ENCODE data around the gene TAGAP.
A peak's percentile ranks its signal among the peaks of the same experiment; 100 is the strongest.

The TAGAP gene

DNA sequence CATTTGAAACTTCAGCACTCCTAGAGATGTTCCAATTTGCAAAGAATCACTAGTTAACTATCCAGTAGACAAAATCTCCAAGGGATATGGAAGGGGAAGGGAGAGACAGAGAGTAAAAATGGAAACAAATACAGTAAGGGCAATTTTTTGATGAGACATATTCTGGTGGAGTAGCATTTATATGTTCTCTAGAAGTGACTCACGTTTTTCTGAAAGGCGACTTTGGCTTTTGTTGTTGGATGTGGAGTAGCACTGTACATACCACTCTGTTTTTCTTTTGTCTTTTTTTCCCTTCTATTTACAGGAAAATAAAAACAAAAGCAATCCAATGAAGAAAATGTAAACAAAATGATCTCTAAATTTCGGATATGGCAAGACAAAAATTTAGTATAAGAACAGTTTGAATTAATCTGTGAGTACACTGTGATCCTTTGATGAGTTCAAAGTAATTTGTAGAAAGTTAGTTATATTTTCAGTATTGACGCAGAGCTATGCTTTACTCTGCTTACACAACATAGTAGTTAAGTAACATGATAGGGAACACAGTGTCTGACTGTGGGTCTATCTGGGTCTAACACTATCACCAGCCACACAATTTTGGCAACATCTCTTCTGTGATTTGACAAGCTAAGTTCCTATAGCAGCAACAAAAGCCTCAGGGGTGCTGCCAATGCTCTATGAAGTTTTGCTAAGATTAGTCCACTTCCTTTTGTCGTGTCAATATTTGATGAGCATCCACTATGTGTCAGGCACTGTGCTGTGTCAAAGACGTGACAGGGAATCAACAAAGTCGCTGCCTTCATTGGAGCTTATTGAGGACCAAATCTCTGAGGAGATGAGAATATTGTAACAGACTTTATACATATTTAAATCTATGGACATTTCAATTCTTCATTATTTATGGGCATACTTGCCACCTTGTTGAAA lies 27.3 kb upstream of the TAGAP start:
- no peak for DNase-seq

DNA sequence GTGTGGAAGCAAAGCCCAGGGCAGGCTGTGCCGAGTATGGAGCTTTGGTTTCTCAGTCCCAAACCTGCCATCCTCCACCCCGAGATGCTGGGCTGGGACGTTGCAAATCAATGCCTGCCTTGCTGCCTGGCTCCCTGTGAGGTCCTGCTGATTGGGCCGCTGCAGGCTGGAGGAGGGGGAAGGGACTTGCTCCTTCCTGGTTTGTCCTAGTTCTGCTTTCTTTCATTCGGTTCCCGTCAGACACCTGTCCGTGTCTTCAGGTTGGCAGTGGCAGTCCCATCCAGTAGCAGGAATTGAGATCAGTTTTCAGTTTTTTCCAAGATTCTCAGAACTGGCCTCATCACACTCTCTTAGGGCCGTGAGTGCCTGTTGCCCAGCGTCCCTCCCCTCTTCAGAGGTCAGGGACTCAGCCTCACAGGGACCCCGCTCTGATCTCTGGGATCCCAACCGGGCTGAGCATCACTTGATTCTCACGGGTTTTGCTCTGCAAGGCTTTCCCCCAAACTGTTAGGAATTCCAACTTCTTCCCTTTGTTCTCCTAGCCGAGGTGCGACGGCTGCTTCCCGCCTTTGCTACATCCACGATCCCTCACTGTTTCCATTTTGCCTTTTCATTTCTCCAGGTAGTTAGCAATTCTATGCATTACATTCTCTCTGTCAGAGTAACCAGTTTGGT lies 24.2 kb upstream of the TAGAP start:
- no peak for DNase-seq

DNA sequence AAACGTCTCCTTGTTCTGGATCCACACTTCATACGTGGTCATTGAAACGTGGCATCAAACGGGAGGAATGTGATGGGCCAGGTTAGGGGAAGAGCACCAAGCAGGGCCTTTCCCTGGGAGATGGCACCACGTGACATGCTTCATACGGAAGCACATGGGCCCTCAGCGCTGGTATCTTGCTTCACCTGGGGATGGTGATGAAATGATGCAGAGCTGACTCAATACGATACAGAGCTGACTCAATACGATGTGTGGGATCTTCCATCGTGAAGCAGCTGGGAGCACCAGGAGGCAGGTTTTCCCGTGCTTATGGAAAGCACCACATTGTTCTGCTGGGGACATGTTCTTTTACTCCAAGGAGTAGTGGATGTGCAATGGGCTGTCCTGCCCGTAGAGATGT lies 22.5 kb upstream of the TAGAP start:
- DNase-seq: no peak

DNA sequence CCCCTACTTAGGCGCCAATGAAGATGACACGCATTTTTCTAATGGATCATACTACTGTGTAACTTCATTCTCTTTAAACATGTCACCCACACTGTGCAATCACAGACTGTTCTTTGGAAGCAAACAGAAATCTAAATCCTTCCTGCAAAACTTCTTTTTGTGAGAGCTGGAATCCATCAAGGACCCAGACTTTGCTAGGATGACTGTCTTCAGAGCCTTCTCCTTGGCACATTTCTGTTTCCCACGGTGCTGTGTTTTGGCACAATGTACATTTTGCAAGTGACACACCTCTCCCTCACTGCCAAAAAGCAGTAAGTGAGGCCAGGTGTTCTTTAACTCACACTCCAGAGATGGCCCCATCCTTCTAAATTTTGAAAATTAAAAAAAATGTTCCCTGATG lies 21.7 kb upstream of the TAGAP start:
- no peak for DNase-seq

DNA sequence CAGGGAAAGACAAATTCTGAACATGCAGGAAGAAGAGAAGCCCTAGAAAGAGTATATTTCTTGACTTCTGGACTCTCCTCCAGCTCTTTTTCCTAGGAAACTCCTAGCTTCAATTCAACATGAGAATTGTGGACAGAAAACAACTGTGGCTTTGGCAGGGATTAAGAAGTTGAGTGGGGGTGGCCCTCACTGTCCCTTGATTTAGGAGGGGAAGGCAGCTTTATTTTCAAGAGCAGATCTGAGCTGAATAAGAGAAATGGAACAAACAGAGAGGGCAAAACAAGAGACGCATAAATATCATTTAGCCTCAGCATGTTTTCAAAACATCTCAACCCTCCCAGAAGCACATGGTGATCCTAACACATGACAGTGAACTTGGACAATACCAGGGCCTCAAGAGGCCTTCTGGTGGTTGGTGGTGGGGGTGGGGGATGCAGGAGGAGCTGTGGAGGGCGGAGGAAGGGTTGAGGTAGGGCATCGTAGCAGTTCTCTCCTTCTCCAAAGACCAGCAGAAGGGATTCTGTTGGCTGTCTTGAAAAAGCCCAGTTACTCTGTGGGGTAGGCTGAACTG lies 21.1 kb upstream of the TAGAP start:
- no peak for DNase-seq

DNA sequence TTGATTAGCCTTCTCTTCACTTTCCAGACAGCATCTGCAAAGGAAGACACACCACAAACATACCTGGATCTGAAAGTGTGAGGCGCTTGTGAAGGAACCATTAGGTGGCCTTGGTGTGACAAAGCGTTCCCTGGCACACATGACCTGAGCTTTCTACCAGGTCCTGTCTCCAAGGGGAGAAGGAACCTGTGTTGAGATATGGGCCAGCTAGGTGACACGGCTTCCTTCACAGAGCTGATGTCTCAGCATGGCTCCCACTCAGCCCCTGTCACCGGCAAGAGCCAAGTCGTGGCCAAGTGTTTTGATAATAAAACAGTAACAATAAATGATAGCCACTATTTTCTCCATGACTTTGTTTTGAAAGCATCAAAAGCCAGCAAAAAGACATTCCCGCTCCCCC lies 20.3 kb upstream of the TAGAP start:
- no peak for DNase-seq

DNA sequence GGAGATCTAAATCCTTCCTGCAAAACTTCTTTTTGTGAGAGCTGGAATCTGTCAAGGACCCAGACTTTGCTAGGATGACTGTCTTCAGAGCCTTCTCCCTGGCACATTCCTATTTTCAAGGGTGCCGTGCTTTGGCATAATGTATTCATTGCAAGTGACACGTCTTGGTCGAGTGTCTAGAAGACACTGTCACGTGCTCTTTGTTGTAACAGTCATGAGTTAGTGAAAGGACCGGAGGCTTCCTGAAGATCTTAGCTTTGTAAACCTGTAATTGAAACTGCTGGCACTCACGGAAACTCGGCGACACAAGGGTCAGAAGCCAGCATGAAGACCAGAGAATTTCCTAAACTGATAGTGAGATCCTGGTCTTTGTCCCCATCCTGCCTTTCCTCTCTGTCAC lies 19.7 kb upstream of the TAGAP start:
- no peak for DNase-seq

DNA sequence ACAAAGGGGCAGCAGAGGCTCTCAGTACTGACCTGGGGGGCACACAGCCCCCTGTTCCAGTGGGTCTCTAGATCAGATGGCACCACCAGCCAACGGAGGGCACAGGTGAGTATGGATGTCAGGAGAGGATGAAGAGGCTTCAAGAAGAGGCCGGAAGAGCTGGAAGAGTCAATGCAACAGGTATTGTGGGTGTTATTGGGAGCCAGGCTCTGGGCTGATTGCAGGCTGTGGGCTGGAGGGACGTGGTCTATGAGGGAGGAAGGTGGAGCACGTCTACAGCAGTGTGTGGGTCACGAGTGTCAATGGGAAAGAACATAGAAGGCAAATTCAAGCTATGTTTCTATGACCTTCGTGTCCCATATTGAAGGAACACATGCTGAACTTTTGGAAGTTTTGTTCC lies 18.8 kb upstream of the TAGAP start:
- DNase-seq: no peak

DNA sequence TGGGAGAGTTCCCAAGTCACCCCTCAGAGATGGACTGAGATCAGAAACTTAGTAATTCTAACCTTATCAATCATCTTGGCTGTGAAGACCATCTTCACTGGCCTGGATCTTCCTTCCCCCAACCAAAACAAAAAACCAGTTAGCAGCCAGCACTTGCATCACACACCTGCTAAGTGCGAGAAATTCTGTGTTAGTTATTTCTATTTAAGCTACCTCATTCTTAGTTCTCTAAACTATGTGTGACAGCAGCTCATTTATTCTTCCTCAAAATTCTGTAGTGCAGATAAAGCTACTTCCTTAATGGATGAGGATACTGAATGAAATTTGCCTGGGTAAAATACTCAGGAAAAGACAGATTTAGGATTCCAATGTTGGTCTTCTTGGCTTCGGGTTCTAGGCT lies 18.2 kb upstream of the TAGAP start:
- peak; percentile 75 for DNase-seq

DNA sequence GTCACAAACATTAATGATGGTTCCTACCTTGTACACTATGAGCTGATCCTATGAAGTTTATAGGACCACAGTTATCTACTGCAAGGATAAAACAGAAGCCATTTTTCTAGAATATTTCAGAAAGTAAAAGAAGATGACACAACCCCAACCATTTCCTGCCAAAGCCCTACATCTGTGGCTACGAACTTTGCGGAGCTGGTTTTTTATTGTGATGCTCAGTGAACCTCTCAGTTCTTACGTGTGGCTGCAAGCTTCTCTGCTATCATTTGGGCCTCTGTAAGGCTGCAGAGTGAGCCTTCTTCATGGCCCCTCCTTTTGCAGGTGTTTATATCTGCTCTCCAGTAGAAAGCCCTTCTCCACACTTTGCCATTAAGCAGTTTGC lies 17.8 kb upstream of the TAGAP start:
- DNase-seq: peak; percentile 75

DNA sequence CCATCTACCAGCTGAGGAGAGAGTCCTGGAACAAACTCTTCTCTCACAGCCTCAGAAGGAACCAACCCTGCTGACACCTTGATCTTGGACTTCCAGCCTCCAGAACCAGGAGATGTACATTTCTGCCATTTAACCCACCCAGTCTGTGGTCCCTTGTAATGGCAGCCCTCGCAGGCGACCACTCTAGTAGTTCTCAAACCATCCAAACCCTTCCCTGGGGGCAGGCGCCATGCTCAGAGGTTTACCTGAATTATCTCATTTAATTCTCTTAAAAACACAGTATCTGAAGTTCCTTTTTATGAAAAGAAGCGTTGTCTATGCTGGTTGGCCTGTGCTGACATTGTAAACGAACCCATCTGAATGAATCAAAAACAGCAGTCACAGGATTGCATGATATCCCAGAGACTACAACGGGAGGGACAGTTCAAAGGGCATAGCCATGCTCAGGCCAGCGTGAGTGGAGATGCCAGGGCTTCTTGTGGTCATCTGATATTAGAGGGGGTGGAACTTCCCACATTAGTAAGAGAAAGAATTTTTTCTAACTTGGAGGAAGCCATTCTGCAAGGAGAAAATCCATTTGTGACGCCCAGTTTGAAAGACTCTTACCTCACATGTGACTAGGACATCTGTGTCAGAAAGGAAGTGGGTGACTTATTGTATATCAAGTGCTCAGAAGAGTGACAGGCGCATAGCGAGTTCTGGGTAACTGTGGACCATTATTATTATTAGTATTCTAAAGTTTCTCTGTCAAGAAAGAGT lies 17.2 kb upstream of the TAGAP start:
- DNase-seq: peak; percentile 88

DNA sequence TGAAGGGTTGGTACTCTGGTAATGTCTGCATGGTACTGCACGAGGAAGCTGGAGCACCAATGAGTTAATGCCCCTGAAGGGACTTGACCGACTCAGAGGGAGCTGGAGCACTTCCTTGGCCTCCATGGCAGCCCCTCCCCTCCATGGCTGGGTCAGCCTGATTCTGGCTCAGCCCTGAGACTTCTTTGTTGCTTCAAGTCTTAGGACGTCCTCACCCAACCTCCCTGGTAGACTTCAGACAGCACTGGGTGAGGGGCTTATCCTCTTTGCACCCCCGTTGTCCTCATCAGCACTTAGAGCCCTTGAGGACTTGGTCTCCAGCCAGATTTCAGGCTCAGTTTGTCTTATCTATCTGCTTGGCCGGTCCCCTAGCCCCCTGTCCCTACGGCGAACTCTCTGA lies 16.4 kb upstream of the TAGAP start:
- no peak for DNase-seq

DNA sequence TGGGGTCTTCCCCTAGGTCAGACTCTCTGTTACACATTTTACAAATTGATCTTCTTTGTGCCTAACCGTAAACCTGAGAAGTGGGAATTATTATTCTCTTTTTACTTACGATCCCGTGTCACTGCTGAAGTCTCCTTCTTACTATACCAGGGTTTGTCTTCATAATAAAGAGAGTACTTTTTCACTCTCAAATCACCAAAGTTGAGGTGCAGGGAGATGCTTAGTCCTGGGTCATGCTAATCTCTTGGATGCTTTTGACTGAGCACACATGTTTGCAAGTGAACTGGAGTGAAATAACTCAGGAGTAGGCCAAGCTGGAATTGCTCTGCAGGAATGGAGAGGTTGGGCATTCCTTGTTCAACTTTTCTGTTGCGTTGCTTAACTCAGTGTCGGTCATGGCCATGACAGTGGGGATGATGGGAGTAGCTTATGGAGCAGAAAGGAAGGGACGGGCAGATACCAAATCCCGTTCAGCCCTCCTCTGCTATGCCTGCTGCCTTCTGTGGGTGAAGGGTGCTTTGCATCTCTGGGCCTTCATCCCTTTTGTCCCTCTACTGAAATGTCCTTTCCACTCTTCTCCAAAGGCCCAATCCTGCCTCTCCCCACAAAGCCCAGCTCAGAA lies 15.2 kb upstream of the TAGAP start:
- DNase-seq: no peak

DNA sequence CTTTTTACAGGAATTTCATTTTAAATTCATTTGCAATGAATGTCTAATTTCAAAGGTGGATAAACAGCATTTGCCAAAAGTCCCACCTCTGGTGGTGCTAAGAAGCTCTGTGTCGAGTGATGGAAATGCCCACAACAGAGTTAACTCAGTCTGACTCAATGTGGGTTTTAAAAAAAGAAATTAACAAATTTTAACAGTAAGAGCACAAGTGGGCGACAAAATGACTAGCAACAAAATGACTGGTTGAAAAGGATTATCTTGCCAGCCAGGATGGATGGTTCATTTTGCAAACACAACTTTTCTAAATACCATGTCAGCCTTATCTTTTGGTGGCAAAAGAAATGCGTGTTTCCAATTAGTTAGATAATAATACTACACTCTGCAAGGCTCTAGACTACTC lies 14.3 kb upstream of the TAGAP start:
- DNase-seq: no peak

DNA sequence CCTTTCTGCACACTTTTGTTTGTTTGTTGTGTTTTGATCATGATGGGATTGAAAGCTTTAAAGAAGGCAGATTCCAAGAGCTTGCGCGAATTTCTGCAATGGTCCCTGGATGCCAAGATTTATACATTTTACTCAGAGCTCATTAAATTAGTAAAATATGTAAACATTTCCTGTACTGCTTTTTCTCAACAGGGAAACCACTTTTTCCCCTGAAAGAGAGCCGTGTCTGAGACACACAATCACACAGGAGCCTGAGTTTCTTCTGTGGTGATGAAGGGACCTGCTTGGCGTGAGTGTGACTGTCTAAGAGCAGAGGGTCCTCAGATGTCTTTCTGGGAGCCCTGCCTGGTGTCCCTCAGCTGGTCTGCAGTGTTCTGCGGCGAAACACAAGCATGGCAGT lies 12.1 kb upstream of the TAGAP start:
- DNase-seq: no peak

DNA sequence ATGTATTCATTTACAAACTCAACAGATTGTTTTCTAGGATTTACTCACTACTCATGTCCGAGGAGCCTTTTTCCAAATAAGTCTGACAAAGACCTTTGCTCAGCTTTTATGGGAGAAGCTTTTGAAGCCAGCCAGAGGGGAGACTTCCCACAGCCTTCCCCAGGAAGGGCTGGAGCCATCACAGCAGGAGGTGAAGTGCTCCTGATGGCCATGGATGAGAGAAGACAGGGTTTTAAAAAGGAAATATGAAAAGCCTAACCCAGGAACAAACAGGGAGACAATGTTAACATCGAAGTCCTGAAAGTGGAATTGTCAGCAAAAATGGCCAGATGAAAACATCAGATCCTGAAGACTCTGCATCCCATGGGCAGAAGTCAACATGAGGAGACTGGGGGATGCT lies 11.6 kb upstream of the TAGAP start:
- DNase-seq: no peak

DNA sequence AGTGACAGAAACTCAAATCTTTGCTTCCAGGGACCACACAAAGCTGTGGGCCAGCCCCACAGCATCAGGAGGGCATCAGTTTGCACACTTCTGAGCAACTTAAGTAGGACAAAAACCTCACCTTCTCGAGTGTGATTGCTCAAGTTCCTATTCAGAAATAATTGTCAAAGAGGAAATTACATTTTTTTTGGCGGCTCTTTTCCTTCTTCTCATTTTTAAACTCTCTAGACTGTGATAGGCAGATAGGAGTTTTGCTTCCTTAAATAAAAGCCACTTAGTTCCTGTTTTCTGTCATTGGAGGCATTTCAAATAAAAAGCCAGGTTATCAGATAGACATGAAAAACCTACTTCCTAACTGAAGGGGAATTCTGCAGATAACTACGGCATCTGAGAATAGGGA lies 11.2 kb upstream of the TAGAP start:
- DNase-seq: peak; percentile 98

DNA sequence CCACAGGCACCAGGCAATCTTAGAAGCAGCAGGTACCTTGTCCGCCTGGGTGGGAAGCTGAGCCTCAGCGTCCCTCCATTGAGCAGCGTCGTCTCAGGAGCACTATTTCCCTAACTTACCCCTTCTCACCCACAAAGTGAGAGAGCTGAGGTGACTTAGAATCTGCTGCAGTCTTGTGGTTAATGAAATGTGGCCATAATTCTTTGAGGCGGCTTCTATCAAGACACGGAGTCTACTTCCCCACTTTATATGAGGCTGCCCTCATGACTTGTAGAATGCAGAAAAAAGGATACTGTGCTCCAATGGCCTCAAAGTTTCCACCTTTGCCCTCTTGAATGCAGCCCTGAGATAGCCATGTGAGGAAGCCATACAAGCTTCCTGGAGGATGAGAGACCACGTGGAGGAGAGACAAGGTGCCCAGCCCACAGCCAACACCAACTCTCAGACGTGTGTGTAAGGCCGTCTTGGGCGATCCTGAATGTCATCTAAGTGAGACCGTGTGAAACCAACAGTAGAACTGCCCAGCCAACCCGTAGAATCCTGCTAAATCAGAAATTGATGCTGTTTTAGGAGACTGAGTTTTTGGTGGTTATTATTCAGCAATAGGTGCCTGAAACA lies 9.1 kb upstream of the TAGAP start:
- DNase-seq: peak; percentile 68

DNA sequence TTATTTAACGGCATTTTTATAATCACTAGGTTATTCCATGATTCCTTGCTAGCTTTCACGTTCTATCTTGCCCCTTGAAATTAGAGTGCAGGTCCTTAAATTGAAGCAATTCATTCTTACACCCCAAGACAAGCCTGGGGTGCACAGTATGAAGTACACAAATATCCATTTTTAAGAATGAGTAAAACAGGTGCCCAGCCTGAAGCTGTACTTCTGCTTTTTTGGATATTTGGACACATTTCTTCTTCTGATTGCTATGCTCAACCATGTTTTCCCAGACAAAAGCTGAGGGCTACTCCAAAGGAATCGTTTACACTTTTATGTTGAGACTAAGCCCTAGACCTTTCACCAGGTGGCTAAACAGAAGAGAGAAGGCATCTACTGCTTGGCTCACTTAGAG lies 7.9 kb upstream of the TAGAP start:
- DNase-seq: peak; percentile 44

DNA sequence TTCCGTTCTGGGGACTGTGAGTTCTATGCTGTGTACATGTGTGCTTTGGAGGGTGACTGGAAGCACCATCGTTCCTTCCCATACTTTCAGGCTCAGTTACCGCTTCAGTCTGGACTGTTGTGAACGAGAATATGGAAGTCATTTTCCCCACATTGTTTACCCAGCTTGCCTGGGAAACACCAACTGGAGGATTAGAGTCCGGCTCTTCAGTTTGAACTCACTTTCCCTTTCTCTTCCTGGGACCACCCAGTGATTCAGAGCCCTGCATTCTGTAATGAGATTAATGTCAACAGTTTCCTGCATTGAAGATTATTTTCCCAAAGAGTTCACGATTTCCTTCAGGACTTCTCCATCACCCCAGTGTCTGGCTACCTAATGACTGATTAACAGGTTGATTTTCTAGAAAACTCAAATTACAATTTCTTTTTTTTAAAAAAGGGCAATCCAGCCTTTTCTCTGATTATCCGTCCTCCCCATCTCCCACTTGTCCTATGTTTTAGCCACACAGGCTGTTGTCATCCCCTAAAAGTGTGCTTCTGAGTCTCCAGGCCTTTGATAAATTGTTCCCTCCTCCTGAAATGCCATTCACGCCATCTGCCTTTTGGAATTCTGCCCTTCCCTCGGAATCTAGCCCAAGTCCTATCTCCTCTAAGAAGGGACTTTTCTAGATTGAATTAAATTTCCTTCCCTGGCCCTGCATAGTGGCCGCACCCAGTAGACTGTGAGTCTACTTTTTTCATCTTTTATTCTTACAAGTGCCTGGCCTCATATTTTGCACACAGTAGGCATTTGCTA lies 3.3 kb upstream of the TAGAP start:
- no peak for DNase-seq

DNA sequence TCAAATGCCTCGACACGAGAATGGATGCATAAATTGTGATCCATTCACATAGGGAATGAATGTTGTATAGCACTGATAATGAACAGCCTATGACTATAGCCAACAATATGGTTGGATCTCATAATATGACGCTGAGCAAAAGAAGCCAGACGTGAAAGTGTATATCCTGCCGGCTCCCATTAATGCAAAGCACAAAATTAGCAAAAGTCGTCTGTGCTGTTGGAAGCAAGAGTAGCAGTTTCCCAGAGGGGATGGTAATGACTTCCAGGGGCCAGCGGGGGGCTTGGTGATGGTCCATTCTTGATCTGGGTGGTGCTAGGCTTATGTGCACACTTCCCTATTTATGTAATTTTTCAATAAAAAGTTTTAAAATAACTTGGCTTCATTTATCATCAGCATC lies 1.0 kb upstream of the TAGAP start:
- DNase-seq: no peak

DNA sequence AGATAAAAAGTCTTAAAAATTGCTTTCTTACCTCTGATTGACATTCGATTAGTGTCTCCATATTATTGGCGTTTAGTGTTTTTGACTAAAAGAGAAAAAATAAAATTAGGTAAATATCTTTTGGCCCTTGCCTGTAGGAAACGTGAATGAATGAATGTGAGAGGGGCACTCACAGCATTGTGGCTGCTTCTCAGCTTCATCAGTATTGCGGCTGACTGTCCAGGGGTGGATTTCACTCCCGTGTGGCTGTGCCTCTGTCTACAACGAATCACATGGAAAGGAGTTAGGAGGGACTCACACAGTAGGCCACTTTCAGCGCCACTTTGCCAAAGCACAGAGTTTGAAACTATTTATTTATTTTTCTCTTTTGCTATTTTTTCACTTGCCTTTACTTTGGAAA lies 844 bp downstream of the TAGAP start:
- DNase-seq: no peak
